Smooth muscle cell of the coronary artery (primary cell): Measurements from ENCODE around the gene ZNF639. TPM values are rescaled to one million over a fixed set of nuclear protein-coding genes. Genes with fewer than 3 reads are reported as not detected.

Experiments used
- total RNA-seq: library from RNA; depleted of rRNA; stranded (reverse); fragments of >200 nt; gene quantifications from 2 replicates; pipeline ENCODE4 v1.2.3, GENCODE V29; 2014; ENCODE audit warnings: low replicate concordance

The ZNF639 gene
- total RNA-seq = 14.9 and 34.0 TPM in 2 replicates

GRCh38 chr3:179322286-179323196 lies at the start of gene ZNF639:
Gene ZNF639, plus strand, starts transcription at chr3:179323031. Its CDS starts 5,263 bp downstream, at chr3:179328294.

GRCh38 chr3:179347345-179348194 lies 24.7 kb downstream of the ZNF639 start, which contains the start of gene MFN1:
Gene MFN1, plus strand, starts transcription at chr3:179347709. Its CDS starts 1,143 bp downstream, at chr3:179348852.

Other genes with a start within 250 kb of the ZNF639 start
- 18.0 and 25.3 TPM in 2 replicates for gene PIK3CA, start 174.7 kb upstream of the ZNF639 start, total RNA-seq
- 0.75 and 1.3 TPM in 2 replicates for gene KCNMB3, start 71.9 kb upstream of the ZNF639 start, total RNA-seq
- gene MFN1, start 24.7 kb downstream of the ZNF639 start, total RNA-seq = 26.2 and 39.3 TPM in 2 replicates
- gene GNB4, start 128.4 kb downstream of the ZNF639 start, total RNA-seq = 40.2 and 54.2 TPM in 2 replicates
- gene ACTL6A, start 239.9 kb downstream of the ZNF639 start, total RNA-seq = 40.4 and 50.4 TPM in 2 replicates